ENCODE data around the gene MGP. TPM values are rescaled to one million over a fixed set of nuclear protein-coding genes. Genes with fewer than 3 reads are reported as not detected.

MGP gene
- polyA plus RNA-seq, 1 donor from 2014 or later: 0.90 TPM

- Histone ChIP-seq H3K9ac (ENCODE audit: low read length) (no peak overlapping the region), H3K36me3 (ENCODE audit: insufficient read depth, low read length) (no peaks in the 10 kb centered on the region), H3K27me3 (ENCODE audit: insufficient read depth, low read depth, low read length) (no peaks in the 10 kb centered on the region), H3K9me3 (ENCODE audit: low read length) (no peaks in the 10 kb centered on the region), H3K27ac (ENCODE audit: low read length) (no peak overlapping the region), H3K9me2 (ENCODE audit: insufficient read depth, low read length) (no peaks in the 10 kb centered on the region), H4K20me1 (ENCODE audit: insufficient read depth) (no peaks in the 10 kb centered on the region), H3K4me3 (ENCODE audit: low read length) (no peak overlapping the region), H3F3A (ENCODE audit: insufficient read depth, low read length, poor library complexity, severe bottlenecking) (no peaks in the 10 kb centered on the region), H3K4me2 (ENCODE audit: low read length) (no peak overlapping the region), H3K79me2 (replicated peaks; ENCODE audit: insufficient read depth, low read length) (no peaks in the 10 kb centered on the region), H2AFZ (ENCODE audit: low read depth, low read length) (no peak overlapping the region)
- TF ChIP-seq EP300 (conservative IDR thresholded peaks at IDR 0.05; ENCODE audit: poor library complexity, severe bottlenecking) (no peak), TAF1 (IDR thresholded peaks at IDR 0.05; ENCODE audit: low read depth) (no peak), EZH2 (IDR thresholded peaks at IDR 0.05; ENCODE audit: borderline replicate concordance, insufficient read depth, low read length, poor library complexity, severe bottlenecking) (no peak), REST (IDR thresholded peaks at IDR 0.05; ENCODE audit: borderline replicate concordance) (no peak)
Measured at GRCh38 chr12:14871886-14872285, 13.8 kb downstream of the MGP start.

- no peak for TF ChIP-seq RAD21 (conservative IDR thresholded peaks at IDR 0.05)
- no peak for TF ChIP-seq REST (IDR thresholded peaks at IDR 0.05; ENCODE audit: borderline replicate concordance)
- no peak for TF ChIP-seq SMC3 (conservative IDR thresholded peaks at IDR 0.05; ENCODE audit: poor library complexity)
- no peak for TF ChIP-seq TAF1 (IDR thresholded peaks at IDR 0.05; ENCODE audit: low read depth)
- TF ChIP-seq EP300 (conservative IDR thresholded peaks at IDR 0.05; ENCODE audit: poor library complexity, severe bottlenecking): no peak
- no peak for TF ChIP-seq EZH2 (IDR thresholded peaks at IDR 0.05; ENCODE audit: borderline replicate concordance, insufficient read depth, low read length, poor library complexity, severe bottlenecking)
- no peak for TF ChIP-seq CTCF (IDR thresholded peaks at IDR 0.05; ENCODE audit: poor library complexity, severe bottlenecking)
- no peak for TF ChIP-seq POLR2AphosphoS5 (IDR thresholded peaks at IDR 0.05)
- no peak for TF ChIP-seq MXI1 (conservative IDR thresholded peaks at IDR 0.05; ENCODE audit: poor library complexity, severe bottlenecking)
- H3F3A ChIP-seq (ENCODE audit: insufficient read depth, low read length, poor library complexity, severe bottlenecking): no peaks in the 10 kb centered on the region
- no peak overlapping the region for H3K4me3 ChIP-seq (ENCODE audit: low read length)
- H4K20me1 ChIP-seq (ENCODE audit: insufficient read depth): no peaks in the 10 kb centered on the region
- H3K27me3 ChIP-seq (ENCODE audit: insufficient read depth, low read depth, low read length): no peaks in the 10 kb centered on the region
- no peak overlapping the region for H3K4me2 ChIP-seq (ENCODE audit: low read length)
- H2AFZ ChIP-seq (ENCODE audit: low read depth, low read length): no peak overlapping the region
- H3K9me3 ChIP-seq (ENCODE audit: low read length): no peaks in the 10 kb centered on the region
- no peak overlapping the region for H3K9ac ChIP-seq (ENCODE audit: low read length)
- H3K79me2 ChIP-seq (replicated peaks; ENCODE audit: insufficient read depth, low read length): no peaks in the 10 kb centered on the region
- H3K27ac ChIP-seq (ENCODE audit: low read length): no peak overlapping the region
- no peaks in the 10 kb centered on the region for H3K9me2 ChIP-seq (ENCODE audit: insufficient read depth, low read length)
- no peaks in the 10 kb centered on the region for H3K36me3 ChIP-seq (ENCODE audit: insufficient read depth, low read length)
Measured at GRCh38 chr12:14871247-14871646, 14.4 kb downstream of the MGP start.
